Activated CD4-positive, alpha-beta T cell treated with anti-CD3 and anti-CD28 coated beads, Interleukin-2, Interleukin-4, amounts not matched to agents 100 ng/mL and 50 ng/mL, durations not matched to agents 16 hours and 8 hours (primary cell): ENCODE results near the gene CXCL14.

Experiments
- DNase-seq: peaks from one replicate; pipeline ENCODE4 v3.0.0-alpha.2; 2020; ENCODE audit warnings: low spot score

The CXCL14 gene

DNA sequence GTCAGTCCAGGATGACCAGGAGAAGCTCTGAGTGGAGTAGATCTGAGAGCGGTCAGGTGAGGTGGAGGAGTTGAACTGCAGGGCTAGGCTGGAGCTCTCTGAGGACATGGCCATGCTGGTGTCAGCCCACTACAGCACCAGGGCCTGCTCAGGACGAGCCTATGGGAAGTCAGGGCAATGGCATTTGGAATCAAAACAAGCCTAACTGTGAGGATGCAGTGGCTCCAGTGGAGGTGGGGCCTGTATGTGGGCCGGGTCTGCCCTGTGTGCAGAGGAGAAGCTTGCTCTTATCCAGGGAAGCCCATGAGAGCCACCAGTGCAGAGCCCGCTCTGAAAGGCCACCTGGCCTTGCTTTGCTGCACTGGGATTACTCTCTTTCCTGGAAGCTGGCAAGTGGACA, 11.1 kb downstream of the CXCL14 start:
- DNase-seq = no peak

DNA sequence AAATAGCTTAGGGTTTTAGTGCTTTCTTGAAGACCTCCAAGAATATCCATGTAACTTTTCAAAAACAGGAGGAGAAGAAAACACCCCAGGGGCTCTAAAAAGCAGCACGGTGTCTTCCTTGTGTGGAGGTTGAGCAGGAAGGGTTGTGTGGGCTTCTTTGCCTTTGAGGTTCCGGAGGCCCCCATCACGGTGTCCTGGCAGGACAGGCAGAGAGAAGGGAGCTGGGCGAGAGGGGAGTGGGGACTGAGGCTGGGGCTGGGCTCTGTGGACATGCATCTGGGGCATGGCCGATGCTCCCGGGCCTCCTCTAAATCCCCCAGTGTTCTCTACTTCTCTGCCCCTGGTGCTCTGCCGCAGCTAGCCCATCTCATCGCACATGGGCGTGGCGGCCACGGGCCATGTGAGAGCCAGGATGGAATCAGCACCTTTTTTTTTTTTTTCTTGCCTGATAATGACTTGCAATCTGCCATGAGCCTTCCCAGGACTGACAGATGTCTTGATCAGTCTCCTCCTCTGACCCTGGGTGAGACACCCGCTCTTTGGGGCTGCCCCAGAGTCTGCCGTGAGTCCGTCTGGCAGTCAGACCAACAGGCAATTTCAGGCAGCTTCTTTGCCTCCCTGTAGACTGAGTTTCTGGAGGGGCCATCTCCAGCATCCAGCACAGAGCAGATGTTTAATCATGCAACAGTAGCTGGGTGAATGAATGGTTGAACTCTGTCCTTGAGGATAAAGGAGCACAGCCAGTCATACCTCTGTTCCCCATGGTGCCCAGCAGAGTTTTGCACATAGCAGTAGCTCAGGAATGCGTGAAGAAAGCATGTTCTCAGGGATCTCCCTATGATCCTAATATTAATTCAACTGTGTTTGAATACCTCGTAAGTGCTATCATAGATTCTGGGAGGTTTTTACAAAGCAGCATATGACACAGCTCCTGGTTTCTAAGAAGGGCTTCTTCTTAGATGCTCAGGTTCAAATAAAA, 12.1 kb downstream of the CXCL14 start:
- DNase-seq = no peak

DNA sequence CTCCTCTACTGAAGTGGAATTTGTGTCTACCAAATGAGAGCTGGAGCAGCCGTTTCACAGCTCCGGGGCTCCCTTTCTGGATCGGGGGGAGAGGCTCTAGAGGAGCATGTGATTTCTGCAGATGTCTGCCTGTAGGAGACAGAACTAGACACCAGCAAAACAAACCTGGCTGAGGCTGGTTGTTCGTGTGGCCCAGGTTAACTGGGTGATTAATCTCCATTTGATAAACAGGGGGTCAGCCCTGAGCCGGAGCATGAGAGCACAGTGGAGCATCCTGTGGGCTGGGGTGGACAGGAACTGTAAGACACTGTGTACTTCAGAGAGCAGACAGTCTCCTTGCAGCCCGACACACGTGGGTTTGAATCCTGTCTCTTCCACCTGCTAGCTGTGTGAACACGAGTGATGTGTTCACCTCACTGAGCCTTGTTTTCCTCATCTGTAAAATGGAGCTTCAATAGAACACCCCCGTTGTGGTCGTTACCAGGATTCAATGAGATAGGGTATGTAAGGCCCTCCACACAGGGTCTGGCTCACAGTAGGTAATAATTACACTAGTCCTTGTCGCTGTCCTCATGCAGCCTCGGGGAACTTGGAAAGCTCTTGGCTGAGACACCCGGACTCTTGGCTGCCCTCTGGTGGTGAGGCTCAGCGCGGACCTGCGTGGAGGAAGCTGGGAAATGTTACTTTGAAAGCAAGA, 12.9 kb downstream of the CXCL14 start:
- DNase-seq = peak; percentile 70

DNA sequence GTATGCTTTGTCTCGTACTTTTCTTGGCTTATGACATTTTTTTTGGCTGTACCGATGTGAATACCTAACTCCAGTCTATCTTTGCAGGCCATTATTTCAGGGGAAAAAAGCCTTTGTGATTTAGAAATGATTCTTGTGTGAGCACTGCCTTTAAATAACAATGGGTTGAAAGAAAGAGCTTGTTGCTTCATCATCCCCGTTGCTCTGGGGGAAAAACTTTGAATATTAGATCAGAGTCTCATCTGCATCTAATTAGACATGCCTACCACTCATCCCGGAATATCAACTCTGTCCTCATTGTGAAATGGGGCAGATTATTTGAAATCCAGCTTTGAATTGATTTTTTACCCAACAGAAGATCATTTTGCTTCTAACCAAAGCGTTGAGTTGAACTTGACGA, 13.5 kb downstream of the CXCL14 start:
- DNase-seq = no peak

DNA sequence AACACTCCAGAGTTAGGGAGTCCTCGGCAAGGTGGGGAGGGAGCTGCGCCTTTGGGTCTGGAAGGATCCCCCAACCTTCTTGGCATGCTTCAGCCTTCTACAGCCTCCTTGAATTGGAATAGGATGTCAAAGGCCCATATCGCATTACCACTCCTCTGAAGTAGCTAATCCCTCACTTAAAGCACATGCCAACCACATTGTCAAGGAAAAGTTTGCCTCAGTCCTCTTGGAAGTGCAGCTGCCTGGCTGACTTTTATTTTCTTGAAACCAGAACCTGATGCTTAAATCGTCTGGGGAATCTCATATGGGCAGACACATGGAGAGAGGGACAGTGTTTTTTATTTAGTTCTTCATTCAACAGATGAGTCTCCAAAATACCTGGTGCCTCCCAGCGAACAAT, 14.5 kb downstream of the CXCL14 start:
- DNase-seq = no peak

DNA sequence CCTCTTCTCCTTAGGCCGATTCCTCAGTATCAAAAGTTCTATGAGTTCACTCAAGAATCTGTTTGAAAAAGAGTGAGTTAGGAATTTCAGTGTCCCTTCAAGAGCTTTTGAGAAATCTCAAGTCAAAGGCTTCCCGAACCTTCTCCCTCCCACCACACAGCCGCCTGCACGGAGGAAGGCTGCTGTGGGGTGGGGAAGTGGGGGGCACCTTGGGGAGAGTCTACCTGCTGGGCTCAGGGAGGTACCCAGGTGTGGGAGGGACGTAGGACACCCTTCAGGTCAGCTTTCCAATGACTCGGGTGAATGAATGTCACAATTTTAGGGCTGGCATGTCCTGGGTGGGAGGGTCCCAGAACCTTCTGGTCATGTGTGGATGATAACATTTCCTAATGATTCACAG, 17.5 kb downstream of the CXCL14 start:
- DNase-seq = no peak

DNA sequence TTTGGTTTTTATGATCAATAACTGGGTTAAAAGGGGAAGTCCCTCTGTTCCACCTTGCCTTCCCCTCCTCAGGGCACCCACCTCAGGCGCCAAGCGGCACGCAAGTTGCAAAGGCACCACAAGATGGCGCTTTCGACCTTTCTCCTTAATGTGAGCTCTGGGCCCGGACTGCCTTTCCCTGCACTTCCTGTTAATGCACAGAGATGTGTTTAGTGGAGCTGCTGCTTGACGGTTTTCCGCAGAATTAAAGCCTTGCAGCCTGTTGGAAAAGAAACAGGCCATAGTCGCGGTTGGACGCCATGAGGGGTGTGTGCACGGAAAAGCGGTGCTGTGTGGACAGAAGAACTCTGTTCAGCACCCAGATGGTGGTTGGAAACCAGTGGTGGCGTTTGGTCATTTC, 17.9 kb downstream of the CXCL14 start:
- peak; percentile 78 for DNase-seq

DNA sequence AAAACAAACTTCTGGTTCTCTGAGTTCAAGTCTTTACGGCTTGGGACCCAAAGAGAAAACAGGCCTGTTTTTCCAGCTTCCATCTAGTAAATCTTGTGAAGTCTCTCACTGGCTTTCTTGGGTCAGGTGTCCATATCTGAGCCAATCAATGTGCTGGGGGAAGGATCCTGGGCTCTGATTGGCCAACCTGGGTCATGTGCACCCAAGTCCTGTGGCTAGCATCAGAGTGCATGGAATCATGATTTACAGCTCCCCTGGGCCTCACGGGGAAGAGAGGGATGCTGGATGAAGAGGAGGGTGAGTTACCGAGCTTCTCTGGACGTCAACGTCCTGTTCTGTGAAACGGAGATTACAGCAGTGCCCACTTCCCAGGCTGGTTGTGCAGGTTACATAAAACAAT, 19.4 kb downstream of the CXCL14 start:
- DNase-seq = no peak

DNA sequence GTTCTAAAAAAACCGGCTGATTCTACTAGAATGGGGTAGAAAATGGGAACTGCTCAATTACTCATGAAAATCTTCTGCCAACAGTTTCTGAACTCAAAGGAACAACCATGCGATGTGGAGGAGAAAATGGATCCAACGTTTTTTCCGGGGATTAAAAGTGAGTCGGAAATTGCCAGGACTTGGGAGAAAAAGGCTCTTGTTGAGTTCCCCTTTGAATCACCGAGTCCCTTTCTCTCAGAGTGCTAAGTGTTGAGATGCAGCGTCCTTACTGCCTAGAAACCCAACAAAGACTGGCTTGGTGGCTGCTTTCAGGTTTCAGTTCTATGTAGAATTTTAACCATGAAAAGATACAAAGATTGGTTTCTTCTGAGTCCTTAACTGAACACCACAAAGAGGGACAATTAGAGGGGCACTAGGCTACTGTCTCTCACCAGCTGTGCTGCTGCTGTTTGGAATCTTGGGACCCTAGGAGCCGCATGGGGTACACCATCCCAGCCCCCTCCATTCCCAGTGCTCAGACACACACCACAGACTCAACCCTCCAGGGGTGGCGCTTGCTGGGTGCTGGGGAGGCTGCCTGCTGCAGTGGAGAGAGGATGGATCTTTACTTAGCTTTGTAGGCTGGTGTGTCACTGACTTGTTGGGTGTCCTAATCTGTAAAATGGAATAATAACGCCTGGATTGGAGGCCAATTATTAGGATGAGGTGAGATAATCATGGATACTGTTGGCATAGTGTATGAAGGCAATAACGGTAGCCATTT, 21.5 kb downstream of the CXCL14 start:
- no peak for DNase-seq

DNA sequence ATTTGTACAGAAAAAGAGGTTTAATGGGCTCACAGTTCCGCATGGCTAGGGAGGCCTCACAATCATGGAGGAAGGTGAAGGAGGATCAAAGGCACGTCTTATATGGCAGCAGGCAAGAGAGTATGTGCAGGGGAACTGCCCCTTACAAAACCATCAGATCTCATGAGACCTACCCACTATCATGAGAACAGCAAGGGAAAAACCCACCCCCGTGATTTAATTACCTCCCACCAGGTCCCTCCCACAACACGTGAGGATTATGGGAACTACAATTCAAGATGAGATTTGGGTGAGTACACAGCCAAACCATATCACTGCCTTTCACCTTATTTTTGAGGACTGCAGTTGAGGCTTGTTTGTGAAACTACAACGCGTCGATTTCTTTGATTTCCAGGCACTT, 22.2 kb downstream of the CXCL14 start:
- no peak for DNase-seq

DNA sequence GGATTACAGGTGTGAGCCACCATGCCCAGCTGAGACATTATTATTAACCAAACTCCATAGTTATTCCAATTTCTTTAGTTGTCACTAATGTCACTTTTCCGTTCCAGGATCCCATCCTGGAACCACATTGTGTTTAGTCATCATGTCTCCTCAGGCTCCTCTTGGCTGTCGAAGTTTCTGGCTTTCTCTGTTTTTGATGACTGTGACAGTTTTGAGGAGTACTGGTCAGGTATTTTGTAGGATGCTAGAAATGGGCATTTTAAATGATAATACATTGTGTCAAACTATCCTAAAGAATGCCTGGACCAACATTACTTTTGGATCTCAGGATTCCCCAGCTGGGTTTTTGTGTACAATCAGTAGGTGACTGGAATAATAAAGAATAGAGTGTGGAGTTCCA, 23.3 kb downstream of the CXCL14 start:
- no peak for DNase-seq

DNA sequence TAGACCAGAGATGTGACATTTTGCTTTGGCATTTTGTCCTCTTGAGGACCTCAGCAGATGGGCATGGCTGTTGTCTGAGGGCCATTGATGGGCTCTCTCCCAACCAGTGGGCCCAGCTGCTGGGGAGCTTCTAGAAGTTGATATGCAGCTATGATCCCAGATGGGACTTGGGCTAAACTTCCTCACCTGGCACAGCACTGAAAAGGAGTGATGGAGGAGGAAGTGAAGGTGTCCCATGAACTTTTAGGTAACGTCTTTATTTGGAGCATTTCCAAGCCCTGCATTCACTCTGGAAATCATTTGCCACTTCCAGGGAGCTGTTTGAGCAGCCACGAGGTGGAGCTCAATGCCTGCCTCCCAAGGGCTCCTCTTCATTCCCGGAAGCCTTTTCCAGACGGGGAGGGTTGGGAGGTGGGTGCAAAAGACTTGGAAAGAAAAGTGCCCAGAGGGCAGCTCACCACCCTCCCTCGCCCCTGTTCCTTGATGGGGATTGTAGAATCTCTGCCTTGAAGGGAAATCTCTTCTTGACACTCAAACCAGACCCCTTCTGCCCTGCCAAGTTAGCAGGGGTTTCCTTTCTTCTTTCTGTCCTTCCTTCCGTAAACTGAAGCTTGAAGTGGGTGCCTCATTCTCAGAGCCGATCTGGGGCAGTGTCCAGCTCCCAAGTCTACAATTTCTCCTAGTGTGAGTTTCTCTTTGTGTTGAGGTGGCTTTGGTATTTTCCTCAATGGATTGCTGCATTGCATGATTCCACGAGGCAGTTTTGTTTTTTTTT, 24.9 kb downstream of the CXCL14 start:
- DNase-seq = no peak

DNA sequence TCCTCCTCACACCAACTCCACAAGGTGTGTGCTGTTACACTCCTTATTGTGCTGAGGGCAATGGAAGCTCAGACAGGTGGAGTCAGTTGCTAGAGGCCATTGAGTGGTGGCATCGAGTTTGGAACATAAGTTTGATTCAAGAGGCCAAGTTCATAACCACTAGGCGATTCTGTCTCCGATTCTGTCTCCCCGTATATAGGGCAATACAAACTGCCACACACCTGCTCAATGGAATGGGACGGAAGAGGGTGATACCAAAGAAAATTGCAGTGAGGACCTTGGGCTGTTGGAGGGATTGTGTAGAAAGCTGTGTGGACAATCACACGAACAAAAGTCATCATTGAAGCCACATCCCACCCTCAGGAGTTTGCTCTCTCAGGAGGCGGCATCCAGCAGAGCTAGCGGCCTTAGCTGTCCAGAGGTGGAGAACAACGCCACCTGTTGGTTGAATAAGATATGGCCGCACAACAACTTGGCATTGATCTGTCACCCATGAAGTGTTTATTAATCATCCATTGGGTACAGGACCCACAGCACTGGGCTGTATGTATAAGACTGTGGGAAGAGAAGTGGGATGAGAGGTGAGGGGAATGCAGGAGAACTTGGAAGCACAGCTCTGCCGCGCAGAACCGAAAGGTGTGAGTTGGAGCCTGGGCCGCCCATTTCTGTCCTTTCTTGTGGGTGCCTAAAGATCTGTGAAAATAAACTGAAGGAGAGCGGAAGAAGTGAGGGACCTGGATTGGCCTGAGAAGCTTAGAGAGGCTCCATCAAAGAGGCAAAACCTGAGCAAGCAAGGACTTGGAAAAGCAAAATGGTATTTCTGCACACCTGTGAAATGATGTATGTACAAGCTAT, 27.0 kb downstream of the CXCL14 start:
- peak; percentile 72 for DNase-seq

DNA sequence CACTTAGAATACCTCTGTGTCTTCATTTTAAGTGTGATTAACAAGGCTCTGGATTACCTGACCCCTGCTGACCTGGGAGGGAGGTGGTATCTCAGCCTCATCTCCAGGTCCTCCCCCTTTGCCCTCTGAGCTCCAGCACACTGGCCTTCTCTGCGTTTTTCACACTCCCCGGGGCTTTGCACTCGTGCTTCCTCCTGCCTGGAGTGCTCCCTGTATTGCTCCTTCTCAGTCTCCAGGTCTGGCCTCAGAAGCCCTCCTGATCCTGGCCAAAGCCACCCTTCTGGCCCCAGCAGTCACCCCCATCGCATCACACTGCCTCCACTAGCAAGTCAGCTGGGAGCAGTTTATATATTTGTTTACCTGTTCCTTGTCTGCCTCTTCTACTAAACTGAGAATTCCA, 29.4 kb downstream of the CXCL14 start:
- DNase-seq = no peak

DNA sequence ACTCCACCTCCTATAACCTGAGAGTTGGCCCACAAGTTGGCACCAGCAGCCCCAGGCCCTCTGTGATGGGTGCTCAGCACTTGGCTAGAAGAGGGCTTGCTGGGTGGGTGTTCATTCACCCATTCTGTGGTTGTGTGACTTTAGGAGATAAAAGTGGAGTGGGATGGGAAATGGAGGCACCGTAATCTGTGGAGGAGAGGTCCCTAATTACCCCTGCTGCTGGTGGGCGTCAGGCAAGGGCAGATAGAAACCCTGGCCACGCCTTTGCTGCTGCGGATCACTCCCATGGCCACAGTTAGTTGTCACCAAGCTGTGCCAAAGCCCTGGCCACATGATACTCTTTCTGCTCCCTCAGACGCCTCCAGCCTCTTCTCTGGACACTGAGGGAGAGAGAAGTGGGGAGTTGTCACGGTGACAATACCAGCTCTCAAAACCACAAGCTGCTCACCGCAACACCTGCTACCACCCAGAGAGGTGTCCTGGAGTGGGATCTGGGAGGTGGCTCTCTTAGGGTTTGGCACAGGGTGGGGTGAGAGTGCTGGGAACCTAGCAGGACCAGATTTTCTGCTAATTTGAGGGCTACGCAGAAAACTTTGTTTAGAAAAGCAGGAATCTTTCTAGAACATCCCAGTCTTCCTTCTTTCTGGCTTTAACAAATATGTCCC, 31.1 kb downstream of the CXCL14 start:
- DNase-seq = no peak

DNA sequence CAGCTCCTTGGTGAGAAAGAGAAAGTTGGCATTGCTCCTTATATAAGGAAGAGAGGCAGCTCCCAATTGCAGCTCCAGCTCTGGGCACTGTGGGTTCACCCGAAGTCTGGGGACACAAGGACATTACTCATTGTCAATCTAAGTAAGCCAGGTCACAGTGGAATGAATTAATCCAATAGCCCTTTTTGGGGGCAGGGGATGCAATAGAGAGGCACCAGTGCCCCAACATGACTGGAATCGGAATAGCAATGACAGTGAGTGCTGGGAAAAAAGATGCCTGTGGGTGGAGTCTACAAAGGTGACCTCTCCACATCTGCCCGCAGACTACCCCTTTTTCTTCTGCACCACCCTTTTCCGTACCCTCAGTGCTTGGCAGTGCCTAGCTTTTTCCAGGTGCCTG, 31.9 kb downstream of the CXCL14 start:
- no peak for DNase-seq

DNA sequence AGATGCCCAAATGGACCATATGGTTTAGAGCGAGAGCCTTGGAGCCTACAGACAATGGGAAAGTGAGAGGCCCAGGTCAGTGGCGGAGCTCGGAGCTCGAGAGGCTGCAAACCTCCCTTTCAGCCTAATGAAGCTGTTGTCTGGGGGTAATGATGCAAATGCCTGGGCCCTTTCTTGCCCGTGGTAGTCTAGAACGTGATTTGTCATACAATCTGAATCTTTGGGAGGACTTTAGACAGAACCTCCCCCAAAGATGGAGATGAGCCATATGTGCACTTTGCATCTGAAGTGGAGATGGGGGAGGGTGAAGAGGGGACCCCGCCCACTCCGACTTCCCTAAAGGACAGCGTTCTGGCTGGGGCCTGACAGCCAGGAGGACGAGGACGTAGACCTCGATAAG, 32.7 kb downstream of the CXCL14 start:
- DNase-seq = no peak

DNA sequence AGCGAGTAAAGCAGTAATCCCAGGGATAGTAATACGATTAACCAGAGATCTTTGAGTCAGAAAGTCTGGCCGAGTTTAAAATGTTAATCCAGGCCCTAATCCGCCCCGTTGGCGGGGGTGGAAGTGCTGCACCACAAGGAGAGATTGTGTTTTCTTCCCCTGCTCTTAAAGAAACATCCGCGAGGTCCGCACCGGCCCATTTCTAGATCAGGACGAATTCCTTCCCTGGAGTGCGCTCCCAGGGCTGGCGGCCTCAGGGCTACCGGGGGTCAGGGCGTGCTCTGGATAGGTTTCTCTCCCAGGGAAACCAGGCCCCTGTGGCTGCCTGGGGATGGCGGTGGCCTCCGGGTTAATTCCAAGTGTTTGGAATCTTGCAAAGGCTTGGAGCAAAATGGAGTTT, 33.7 kb downstream of the CXCL14 start:
- DNase-seq = no peak

DNA sequence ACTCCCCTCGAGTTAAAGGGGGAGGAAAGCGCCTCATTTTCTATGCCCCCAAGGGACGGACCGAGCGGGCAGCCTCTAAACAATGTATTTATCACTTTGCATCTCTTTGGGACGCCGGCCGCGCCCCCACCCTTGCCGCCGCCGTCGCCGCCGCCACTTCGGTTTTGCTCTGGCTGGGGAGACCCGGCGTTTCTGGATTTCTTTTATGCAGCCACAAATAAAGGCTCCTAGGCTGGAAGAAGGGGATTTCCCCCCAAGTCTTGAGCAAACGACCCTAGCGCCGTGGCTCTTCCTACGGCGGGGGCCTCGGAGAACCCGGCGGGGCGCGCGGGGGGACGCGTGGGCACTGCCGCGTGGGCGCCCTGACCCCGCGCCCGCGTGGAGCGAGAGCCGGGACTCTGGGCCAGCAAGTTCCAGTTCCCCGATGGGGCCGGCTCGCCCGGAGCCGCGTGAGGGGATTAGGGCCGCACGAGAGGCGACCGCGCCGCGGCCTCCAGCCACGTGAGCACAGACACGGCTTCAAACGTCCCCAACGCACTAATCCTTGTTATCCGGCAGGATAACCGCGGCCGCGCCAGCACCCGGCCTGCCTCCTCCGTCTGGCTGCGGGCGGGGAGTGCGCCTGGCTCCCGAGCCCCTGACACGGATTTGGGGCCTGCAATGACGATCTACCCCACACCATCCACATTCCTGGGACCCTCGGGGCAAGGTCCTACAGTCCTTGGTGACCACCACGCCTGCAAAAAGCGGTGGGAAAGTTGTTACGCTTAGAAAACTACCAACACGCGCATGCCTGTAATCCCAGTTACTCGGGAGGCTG, 35.1 kb downstream of the CXCL14 start:
- peak; percentile 6 for DNase-seq
